Endothelial cell of umbilical vein (primary cell): ENCODE results near the gene ARHGAP21. TPM values are rescaled to one million over a fixed set of nuclear protein-coding genes. Genes with fewer than 3 reads are reported as not detected.

Experiments
- BruUV-seq: library from RNA; stranded (reverse); fragments of 400-500 nt; replicated peaks from 2 replicates; lab custom pipeline; 2021; lab: Mats Ljungman, UMichigan
- CTCF ChIA-PET: fragments of 300-600, 350-600 bp; sonication (Branson Sonifier 250); formaldehyde crosslinking; loops from one replicate; lab custom pipeline; 2021; ENCODE audit warnings: antibody characterized with exemption, inconsistent platforms; lab: Charles Lee
- POLR2A ChIA-PET: fragments of 300-600, 350-600 bp; sonication (Branson Sonifier 250); formaldehyde crosslinking; loops from one replicate; lab custom pipeline; 2021; ENCODE audit warnings: antibody characterized with exemption, inconsistent platforms; lab: Charles Lee
- DNase-seq: peaks from one replicate; pipeline ENCODE4 v3.0.0-alpha.2; 2011; ENCODE audit warnings: low read depth, low spot score
- FAIRE-seq: peaks from 2 replicates; lab custom pipeline; 2011; peaks lifted over from hg19 to GRCh38; lab: Jason Lieb, UNC
- H2AFZ ChIP-seq: 2 replicates; pipeline ENCODE4 v1.6.0; 2012; ENCODE audit warnings: low read depth, low read length, control low read depth, inconsistent platforms
- H3K27ac ChIP-seq: 2 replicates; pipeline ENCODE4 v1.5.1; 2011; ENCODE audit warnings: low read depth, mild to moderate bottlenecking, control low read depth, low read length, moderate library complexity; ENCODE audit not compliant: insufficient read depth
- H3K27me3 ChIP-seq, 2 experiments: 2 replicates each; pipeline versions ENCODE4 v1.6.0 to v1.6.1; 2011; ENCODE audit warnings: low read length in 2 of 2, mixed read lengths in 1 of 2; ENCODE audit not compliant: control insufficient read depth in 2 of 2, insufficient read depth in 2 of 2
- H3K36me3 ChIP-seq, 2 experiments: 2 replicates in 1 of 2; 3 replicates in 1 of 2; pipeline ENCODE4 v1.5.1; 2011; ENCODE audit warnings: low read length in 2 of 2, mild to moderate bottlenecking in 1 of 2, moderate library complexity in 1 of 2; ENCODE audit not compliant: control insufficient read depth in 2 of 2, insufficient read depth in 2 of 2; ENCODE audit errors: extremely low read depth in 1 of 2
- H3K4me1 ChIP-seq: 3 replicates; pipeline ENCODE4 v1.5.1; 2011; ENCODE audit warnings: mild to moderate bottlenecking, low read length; ENCODE audit not compliant: control insufficient read depth, insufficient read depth; ENCODE audit errors: extremely low read depth
- H3K4me2 ChIP-seq: 2 replicates; pipeline ENCODE4 v1.6.1; 2011; ENCODE audit warnings: low read length, control low read depth, mixed read lengths; ENCODE audit not compliant: insufficient read depth
- H3K4me3 ChIP-seq, 3 experiments: fragments of 200-600 bp in 1 of 3; sonication (generic), shearing (Covaris generic) in 1 of 3; replicated peaks in 1 of 3; 2 replicates each; pipeline ENCODE4 v1.5.1; 2011 to 2016; ENCODE audit warnings: control low read depth in 3 of 3, low read length in 3 of 3, mild to moderate bottlenecking in 2 of 3, inconsistent platforms in 1 of 3, low read depth in 1 of 3, moderate library complexity in 1 of 3; ENCODE audit not compliant: insufficient read depth in 1 of 3
- H3K79me2 ChIP-seq: 2 replicates; pipeline ENCODE4 v1.6.0; 2012; ENCODE audit warnings: low read length, inconsistent platforms; ENCODE audit not compliant: control insufficient read depth, insufficient read depth
- H3K9ac ChIP-seq: replicated peaks from 2 replicates; pipeline ENCODE3; 2011; ENCODE audit warnings: low read length, control low read depth; ENCODE audit not compliant: insufficient read depth; ENCODE audit errors: extremely low read depth
- H3K9me1 ChIP-seq: replicated peaks from 3 replicates; pipeline ENCODE4 v1.6.0; 2011; ENCODE audit warnings: mild to moderate bottlenecking, low read length; ENCODE audit not compliant: control insufficient read depth, insufficient read depth; ENCODE audit errors: extremely low read depth
- H3K9me3 ChIP-seq: replicated peaks from 2 replicates; pipeline ENCODE4 v1.5.1; 2012; ENCODE audit warnings: low read length, inconsistent platforms; ENCODE audit not compliant: control insufficient read depth, insufficient read depth
- H4K20me1 ChIP-seq: replicated peaks from 2 replicates; pipeline ENCODE3; 2011; ENCODE audit warnings: mild to moderate bottlenecking, low read length; ENCODE audit not compliant: control insufficient read depth, insufficient read depth; ENCODE audit errors: extremely low read depth
- EZH2 ChIP-seq: IDR thresholded peaks from 2 replicates; pipeline ENCODE4 v1.6.1; 2012; ENCODE audit warnings: borderline replicate concordance, low read depth, mild to moderate bottlenecking, moderate library complexity, low read length, inconsistent platforms; ENCODE audit not compliant: severe bottlenecking
- FOS ChIP-seq: IDR thresholded peaks from 2 replicates; pipeline ENCODE4 v1.6.1; 2011; ENCODE audit warnings: mild to moderate bottlenecking, low read length, moderate library complexity, borderline replicate concordance; ENCODE audit not compliant: insufficient read depth
- GATA2 ChIP-seq: IDR thresholded peaks from 2 replicates; pipeline ENCODE4 v1.7.0; 2011; ENCODE audit warnings: low read depth, mild to moderate bottlenecking, moderate library complexity, mixed read lengths, low read length; ENCODE audit not compliant: insufficient read length, insufficient read depth
- JUN ChIP-seq: IDR thresholded peaks from 2 replicates; pipeline ENCODE4 v1.6.1; 2011; ENCODE audit warnings: borderline replicate concordance, low read depth; ENCODE audit not compliant: insufficient read length, insufficient read depth
- MYC ChIP-seq: IDR thresholded peaks from one replicate; pipeline ENCODE4 v1.6.1; 2011; ENCODE audit warnings: mild to moderate bottlenecking, low read depth, low read length
- POLR2A ChIP-seq: IDR thresholded peaks from 2 replicates; pipeline ENCODE4 v1.6.1; 2012; ENCODE audit warnings: low read depth, mild to moderate bottlenecking, control low read depth, low read length
- POLR2AphosphoS5 ChIP-seq: IDR thresholded peaks from 2 replicates; pipeline ENCODE4 v1.6.1; 2012; ENCODE audit warnings: low read depth, mild to moderate bottlenecking, control low read depth, low read length, moderate library complexity; ENCODE audit not compliant: insufficient read depth
- dilution Hi-C: fragments of 300-500 bp; cut with MboI; formaldehyde crosslinking; loops from one replicate; pipeline ENCODE4 v1.15.0; 2019; ENCODE audit warnings: low sequenced_read_pairs; ENCODE audit not compliant: extremely low pct_ligation_motif_present
- intact Hi-C: fragments of 100-400 bp; cut with micrococcal nuclease; formaldehyde crosslinking; loops from one replicate; pipeline ENCODE4 v1.10.0; 2022
- polyA plus RNA-seq, 4 experiments: library from polyadenylated mRNA; depleted of rRNA in 3 of 4; stranded (reverse) in 3 of 4; unstranded in 1 of 4; fragments of >200 nt; gene quantifications; 2 replicates each; pipeline versions ENCODE4 v1.2.1 to v1.2.3, GENCODE V29; 2011 to 2012; ENCODE audit warnings: missing spikeins in 1 of 4
- total RNA-seq: library from RNA; stranded (reverse); gene quantifications from 2 replicates; pipeline ENCODE4 v1.2.3, GENCODE V29; 2021
- TF ChIP-seq, protein P1 (sequence below): IDR thresholded peaks from 2 replicates; pipeline ENCODE4 v1.6.1; 2011; ENCODE audit not compliant: insufficient read depth, insufficient read length
- TF ChIP-seq, protein P2 (sequence below), 2 donors: IDR thresholded peaks; 1 replicate in 1 of 2; 2 replicates in 1 of 2; pipeline ENCODE4 v1.5.1; 2011; ENCODE audit warnings: low read length in 2 of 2, mild to moderate bottlenecking in 2 of 2, moderate library complexity in 2 of 2, control low read depth in 1 of 2, inconsistent platforms in 1 of 2, low read depth in 1 of 2; ENCODE audit not compliant: insufficient read depth in 1 of 2; ENCODE audit errors: extremely low read depth in 1 of 2

The ARHGAP21 gene
- total and polyA plus RNA-seq, 2 donors (not counting 3 experiments of a cell fraction or from before 2014, with no cell fraction given), result 29.5 to 97.8 TPM

DNA sequence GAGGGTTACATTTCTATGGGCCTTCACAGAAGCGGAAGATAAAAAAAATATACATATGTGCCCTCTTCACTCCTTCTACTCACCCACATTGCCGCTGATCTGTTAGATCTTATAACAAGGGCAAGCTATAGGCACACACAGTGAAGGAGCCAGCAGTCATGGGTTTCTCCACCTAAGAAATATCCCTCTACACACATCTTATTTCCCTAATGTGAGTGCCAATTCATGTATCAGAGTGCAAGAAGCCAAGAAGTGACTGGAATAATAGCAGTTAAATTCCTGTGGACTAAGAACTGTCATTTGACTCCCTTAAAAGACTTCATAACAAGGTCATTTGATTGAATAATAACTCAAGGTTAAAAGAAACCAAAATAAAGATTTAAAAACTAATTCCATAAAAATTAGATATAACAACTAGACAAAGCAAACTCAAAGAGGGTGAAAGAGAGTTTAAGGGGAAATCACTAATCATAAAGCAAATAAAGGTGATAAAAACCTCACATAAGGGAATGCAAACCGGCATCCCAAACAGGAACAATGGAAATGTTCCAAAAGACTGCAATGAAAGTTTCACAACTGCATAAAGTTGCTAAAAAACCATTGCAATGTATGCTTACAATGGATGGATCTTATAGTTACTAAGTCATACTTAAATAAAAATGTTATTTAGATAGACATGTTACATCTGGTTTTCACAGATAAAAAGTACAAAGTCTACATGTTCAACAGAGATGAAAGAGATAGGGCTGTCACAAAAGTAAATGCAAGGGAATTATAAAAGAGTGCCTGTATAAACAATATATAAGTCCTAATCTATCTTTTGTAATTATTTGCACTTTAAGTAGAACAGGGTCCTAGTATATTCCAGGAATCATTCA is 42.8 kb downstream of the ARHGAP21 start:
- Histone ChIP-seq H3K9me1 (no peaks in the 10 kb centered on the region), H4K20me1 (peaks cover 4% of the 10 kb centered on the region), H3K4me2 (peak overlapping the region; percentile 66), H3K79me2 (peaks cover 98% of the 10 kb centered on the region), H3K36me3 (no peaks in the 10 kb centered on the region), H2AFZ (no peak overlapping the region), H3K9ac (no peak overlapping the region), H3K4me3 (peak overlapping the region in 1 of 3 experiments; percentile 8), H3K9me3 (no peaks in the 10 kb centered on the region), H3K27ac (peak overlapping the region; percentile 10), H3K27me3 (no peaks in the 10 kb centered on the region), H3K4me1 (peaks cover 18% of the 10 kb centered on the region)
- POLR2A ChIA-PET, result no interaction called here
- peak; percentile 8 for FAIRE-seq
- intact Hi-C loops (loop anchor here (2.0 kb wide), 1 partner anchor 44 kb away; no protein-coding TSS in a partner anchor), dilution Hi-C loops (no loop called here)
- no TSS peak for BruUV-seq
- no peak for TF ChIP-seq POLR2A
- TF ChIP-seq, protein P1, sequence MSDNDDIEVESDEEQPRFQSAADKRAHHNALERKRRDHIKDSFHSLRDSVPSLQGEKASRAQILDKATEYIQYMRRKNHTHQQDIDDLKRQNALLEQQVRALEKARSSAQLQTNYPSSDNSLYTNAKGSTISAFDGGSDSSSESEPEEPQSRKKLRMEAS, result no peak
- TF ChIP-seq, protein P2, sequence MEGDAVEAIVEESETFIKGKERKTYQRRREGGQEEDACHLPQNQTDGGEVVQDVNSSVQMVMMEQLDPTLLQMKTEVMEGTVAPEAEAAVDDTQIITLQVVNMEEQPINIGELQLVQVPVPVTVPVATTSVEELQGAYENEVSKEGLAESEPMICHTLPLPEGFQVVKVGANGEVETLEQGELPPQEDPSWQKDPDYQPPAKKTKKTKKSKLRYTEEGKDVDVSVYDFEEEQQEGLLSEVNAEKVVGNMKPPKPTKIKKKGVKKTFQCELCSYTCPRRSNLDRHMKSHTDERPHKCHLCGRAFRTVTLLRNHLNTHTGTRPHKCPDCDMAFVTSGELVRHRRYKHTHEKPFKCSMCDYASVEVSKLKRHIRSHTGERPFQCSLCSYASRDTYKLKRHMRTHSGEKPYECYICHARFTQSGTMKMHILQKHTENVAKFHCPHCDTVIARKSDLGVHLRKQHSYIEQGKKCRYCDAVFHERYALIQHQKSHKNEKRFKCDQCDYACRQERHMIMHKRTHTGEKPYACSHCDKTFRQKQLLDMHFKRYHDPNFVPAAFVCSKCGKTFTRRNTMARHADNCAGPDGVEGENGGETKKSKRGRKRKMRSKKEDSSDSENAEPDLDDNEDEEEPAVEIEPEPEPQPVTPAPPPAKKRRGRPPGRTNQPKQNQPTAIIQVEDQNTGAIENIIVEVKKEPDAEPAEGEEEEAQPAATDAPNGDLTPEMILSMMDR (IDR thresholded peaks at IDR 0.05; ENCODE audit: extremely low read depth in 1 of 2, insufficient read depth in 1 of 2, low read depth in 1 of 2, low read length in 2 of 2), result no peak
- no peak for TF ChIP-seq EZH2
- no peak for TF ChIP-seq JUN
- TF ChIP-seq GATA2, result no peak
- no peak for TF ChIP-seq POLR2AphosphoS5
- no peak for TF ChIP-seq FOS
- no peak for TF ChIP-seq MYC
- CTCF ChIA-PET, result interaction anchor here (0.9 to 1.0 kb wide), 2 partner anchors 10 to 400 kb away, joined by 3 to 4 read pairs; no protein-coding TSS in a partner anchor
- peak; percentile 65 for DNase-seq
